Spleen (tissue), 11 donors: ENCODE results near the gene ATXN7. TPM values are rescaled to one million over a fixed set of nuclear protein-coding genes. Genes with fewer than 3 reads are reported as not detected.

Experiments used
- DNase-seq: peaks from one replicate; pipeline ENCODE4 v3.0.0-alpha.2; 2020
- H3K27ac ChIP-seq, 8 donors: fragments of 200-600 bp; sonication (generic) in 7 of 8; 1 replicate in 4 of 8; 2 replicates in 4 of 8; pipeline versions ENCODE4 v1.5.0 to v1.8.0; 2016 to 2021; ENCODE audit warnings: inconsistent platforms in 4 of 8, mild to moderate bottlenecking in 4 of 8, moderate library complexity in 1 of 8
- H3K27me3 ChIP-seq, 7 donors: fragments of 200-600 bp; sonication (generic) in 6 of 7; replicated peaks in 1 of 7; 1 replicate in 4 of 7; 2 replicates in 3 of 7; pipeline versions ENCODE4 v1.5.0 to v1.8.0; 2016 to 2021; ENCODE audit warnings: inconsistent platforms in 3 of 7, mild to moderate bottlenecking in 1 of 7
- H3K36me3 ChIP-seq, 6 donors: fragments of 200-600 bp; sonication (generic) in 5 of 6; 1 replicate in 4 of 6; 2 replicates in 2 of 6; pipeline versions ENCODE4 v1.5.0 to v1.8.0; 2016 to 2021; ENCODE audit warnings: inconsistent platforms in 2 of 6
- H3K4me1 ChIP-seq, 6 donors: fragments of 200-600 bp; sonication (generic) in 5 of 6; 1 replicate in 3 of 6; 2 replicates in 3 of 6; pipeline versions ENCODE4 v1.5.0 to v1.8.0; 2016 to 2021; ENCODE audit warnings: inconsistent platforms in 3 of 6
- H3K4me3 ChIP-seq, 8 donors: fragments of 200-600 bp; sonication (generic) in 7 of 8; 1 replicate in 4 of 8; 2 replicates in 4 of 8; pipeline versions ENCODE4 v1.5.0 to v1.8.0; 2016 to 2021; ENCODE audit warnings: inconsistent platforms in 4 of 8, mild to moderate bottlenecking in 4 of 8, moderate library complexity in 2 of 8
- H3K9me3 ChIP-seq, 8 donors: fragments of 200-600 bp; sonication (generic) in 7 of 8; 1 replicate in 4 of 8; 2 replicates in 4 of 8; pipeline versions ENCODE4 v1.5.0 to v1.8.0; 2016 to 2021; ENCODE audit warnings: inconsistent platforms in 4 of 8
- POLR2A ChIP-seq, 3 donors: fragments of 450-650 bp; IDR thresholded peaks; one replicate each; pipeline ENCODE4 v1.5.1; 2017; ENCODE audit warnings: antibody characterized with exemption in 3 of 3, mild to moderate bottlenecking in 1 of 3
- POLR2AphosphoS5 ChIP-seq, 3 donors: sonication (generic); formaldehyde crosslinking; IDR thresholded peaks; one replicate each; pipeline ENCODE4 v1.5.1; 2017; ENCODE audit warnings: antibody characterized with exemption in 3 of 3
- WGBS, 5 donors: extraction: QIAGEN DNeasy Blood & Tissue Kit in 3 of 5; methylation state at CpG; one replicate each; pipeline versions ENCODE4 v1.1.5 to v1.1.7; 2013 to 2018; 5-methylcytosine and 5-hydroxymethylcytosine counted together
- intact Hi-C: fragments of 100-400 bp; cut with DNase I; formaldehyde crosslinking; loops from one replicate; pipeline ENCODE4 v1.15.0; 2023; ENCODE audit warnings: low total_unique reads
- polyA plus RNA-seq, 3 donors: library from polyadenylated mRNA; stranded (reverse); fragments of 200-250 nt; gene quantifications; one replicate each; pipeline ENCODE4 v1.2.1, GENCODE V29; 2013
- total RNA-seq, 7 donors: library from RNA; depleted of rRNA in 3 of 7; stranded (reverse); fragments of >200 nt in 3 of 7; fragmentation: NEBNext Ultra II Directional in 4 of 7; extraction: Animal tissue kit (Norgen Biotek cat#: 25700) in 4 of 7; gene quantifications; one replicate each; pipeline versions ENCODE4 v1.1.0 to v1.2.1, GENCODE V29; 2016 to 2021
- TF ChIP-seq, protein P1 (sequence below), 11 experiments: fragments of 200-600 bp in 7 of 11; fragments of 450-650 bp in 4 of 11; sonication (generic) in 4 of 11; IDR thresholded peaks in 8 of 11; conservative IDR thresholded peaks in 3 of 11; 1 replicate in 7 of 11; 2 replicates in 4 of 11; pipeline versions ENCODE4 v1.4.0 to v1.8.0; 2016 to 2021; ENCODE audit warnings: antibody characterized with exemption in 11 of 11, inconsistent platforms in 4 of 11, mild to moderate bottlenecking in 1 of 11
- donor health status: healthy with polysubstance abuse.
- donor health status: DM: no; HTN: no; CAD: no; lungs with moderate emphysema.
- donor health status: DM: no; HTN: no; CAD: no.
- donor health status: Bipolar disorder and iron deficiency.
- donor health status: healthy.
- donor health status: DM: no; HTN: no; CAD: no.
- donor health status: DM: yes; HTN: yes; CAD: no.

The ATXN7 gene
- total and polyA plus RNA-seq, 10 donors, result 1.9 to 91.8 (median 54.7) TPM

DNA sequence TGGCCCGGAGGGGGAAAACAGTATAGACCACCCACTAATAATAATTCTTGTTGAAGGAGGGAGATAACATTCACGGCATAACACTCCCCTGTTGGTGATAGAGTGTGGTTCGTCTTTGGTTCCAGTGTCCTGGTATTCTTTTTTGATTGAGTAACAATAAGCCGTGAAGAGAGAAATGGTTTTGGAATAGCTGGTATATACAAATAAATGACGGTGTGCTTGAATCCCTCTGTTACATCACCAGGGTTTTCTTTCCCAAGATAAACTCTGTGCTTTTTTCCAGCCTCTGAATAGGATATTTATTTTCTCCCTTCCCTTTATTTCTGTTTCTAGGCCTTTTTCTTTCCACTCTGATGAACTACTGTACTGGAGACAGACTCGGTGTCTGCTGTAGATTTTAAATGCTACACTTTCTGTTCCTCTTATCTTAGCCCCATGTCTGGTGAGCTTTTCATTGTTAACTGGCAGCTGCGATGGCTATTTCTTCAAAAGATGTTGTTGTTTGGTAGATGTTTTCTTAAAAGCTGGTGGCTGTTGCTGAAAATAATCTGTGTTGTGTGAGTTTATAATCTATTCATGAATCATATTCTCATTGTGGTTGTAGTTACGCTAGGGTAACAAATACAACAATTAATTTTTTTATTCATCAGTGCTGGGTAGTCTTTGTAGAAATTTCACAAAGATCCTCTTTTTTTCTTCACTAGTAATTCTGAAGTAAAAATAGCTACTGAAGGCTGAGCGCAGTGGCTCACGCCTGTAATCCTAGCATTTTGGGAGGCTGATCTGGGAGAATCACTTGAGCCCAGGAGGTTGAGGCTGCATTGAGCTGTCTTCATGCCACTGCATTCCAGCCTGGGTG is 64.0 kb downstream of the ATXN7 start:
- no peaks in the 10 kb centered on the region for H3K9me3 ChIP-seq
- 63 to 75% (median 70%) methylated on average over 10 of the region's 10 CpGs for WGBS, 5 donors
- peaks cover 19 to 99% (median 56%) of the 10 kb centered on the region in 6 donors for H3K4me1 ChIP-seq
- H3K4me3 ChIP-seq, result no peak overlapping the region
- intact Hi-C loops, result no loop called here
- peak overlapping the region in 7 of 8 donors; percentile 6 to 69 (median 54) for H3K27ac ChIP-seq
- no peaks in the 10 kb centered on the region for H3K27me3 ChIP-seq
- H3K36me3 ChIP-seq, result peaks cover 0 to 64% (median 12%) of the 10 kb centered on the region in 6 donors
- DNase-seq, result no peak
- TF ChIP-seq POLR2AphosphoS5 (IDR thresholded peaks at IDR 0.05) (no peak), POLR2A (IDR thresholded peaks at IDR 0.05) (no peak)
- TF ChIP-seq, protein P1, sequence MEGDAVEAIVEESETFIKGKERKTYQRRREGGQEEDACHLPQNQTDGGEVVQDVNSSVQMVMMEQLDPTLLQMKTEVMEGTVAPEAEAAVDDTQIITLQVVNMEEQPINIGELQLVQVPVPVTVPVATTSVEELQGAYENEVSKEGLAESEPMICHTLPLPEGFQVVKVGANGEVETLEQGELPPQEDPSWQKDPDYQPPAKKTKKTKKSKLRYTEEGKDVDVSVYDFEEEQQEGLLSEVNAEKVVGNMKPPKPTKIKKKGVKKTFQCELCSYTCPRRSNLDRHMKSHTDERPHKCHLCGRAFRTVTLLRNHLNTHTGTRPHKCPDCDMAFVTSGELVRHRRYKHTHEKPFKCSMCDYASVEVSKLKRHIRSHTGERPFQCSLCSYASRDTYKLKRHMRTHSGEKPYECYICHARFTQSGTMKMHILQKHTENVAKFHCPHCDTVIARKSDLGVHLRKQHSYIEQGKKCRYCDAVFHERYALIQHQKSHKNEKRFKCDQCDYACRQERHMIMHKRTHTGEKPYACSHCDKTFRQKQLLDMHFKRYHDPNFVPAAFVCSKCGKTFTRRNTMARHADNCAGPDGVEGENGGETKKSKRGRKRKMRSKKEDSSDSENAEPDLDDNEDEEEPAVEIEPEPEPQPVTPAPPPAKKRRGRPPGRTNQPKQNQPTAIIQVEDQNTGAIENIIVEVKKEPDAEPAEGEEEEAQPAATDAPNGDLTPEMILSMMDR (IDR thresholded peaks at IDR 0.05 in 8 of 11, conservative IDR thresholded peaks at IDR 0.05 in 3 of 11), result no peak

DNA sequence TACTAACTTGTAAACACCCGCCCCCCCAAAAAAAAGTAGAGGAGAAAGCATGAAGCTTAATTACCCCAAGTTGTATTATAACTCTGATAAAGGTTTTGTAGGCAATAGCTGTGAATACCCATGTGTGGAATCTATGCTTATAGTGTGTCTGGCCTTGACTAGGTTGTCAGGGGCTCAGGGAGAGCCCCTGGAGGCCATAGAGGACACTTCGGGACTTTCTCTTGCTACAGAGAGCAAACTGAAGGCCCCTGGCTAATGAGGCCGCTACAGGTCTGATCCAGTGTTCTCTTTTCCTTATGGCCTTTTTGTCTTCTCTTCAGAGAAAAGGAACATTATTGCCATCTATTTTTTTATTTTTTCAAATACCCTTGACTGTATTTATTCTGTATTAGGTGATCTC is 67.6 kb downstream of the ATXN7 start:
- intact Hi-C loops, result no loop called here
- Histone ChIP-seq H3K27me3 (no peaks in the 10 kb centered on the region), H3K27ac (peak overlapping the region in 2 of 8 donors; percentile 7 to 37), H3K9me3 (no peaks in the 10 kb centered on the region), H3K4me1 (peaks cover 46 to 100% (median 67%) of the 10 kb centered on the region in 6 donors), H3K36me3 (peaks cover 0 to 33% (median 5%) of the 10 kb centered on the region in 6 donors), H3K4me3 (no peak overlapping the region)
- DNase-seq, result no peak
- TF ChIP-seq, protein P1 (IDR thresholded peaks at IDR 0.05 in 8 of 11, conservative IDR thresholded peaks at IDR 0.05 in 3 of 11), result no peak
- TF ChIP-seq POLR2AphosphoS5 (IDR thresholded peaks at IDR 0.05) (no peak), POLR2A (IDR thresholded peaks at IDR 0.05) (no peak)
- 82 to 88% (median 86%) methylated on average over 3 of the region's 3 CpGs for WGBS, 5 donors

DNA sequence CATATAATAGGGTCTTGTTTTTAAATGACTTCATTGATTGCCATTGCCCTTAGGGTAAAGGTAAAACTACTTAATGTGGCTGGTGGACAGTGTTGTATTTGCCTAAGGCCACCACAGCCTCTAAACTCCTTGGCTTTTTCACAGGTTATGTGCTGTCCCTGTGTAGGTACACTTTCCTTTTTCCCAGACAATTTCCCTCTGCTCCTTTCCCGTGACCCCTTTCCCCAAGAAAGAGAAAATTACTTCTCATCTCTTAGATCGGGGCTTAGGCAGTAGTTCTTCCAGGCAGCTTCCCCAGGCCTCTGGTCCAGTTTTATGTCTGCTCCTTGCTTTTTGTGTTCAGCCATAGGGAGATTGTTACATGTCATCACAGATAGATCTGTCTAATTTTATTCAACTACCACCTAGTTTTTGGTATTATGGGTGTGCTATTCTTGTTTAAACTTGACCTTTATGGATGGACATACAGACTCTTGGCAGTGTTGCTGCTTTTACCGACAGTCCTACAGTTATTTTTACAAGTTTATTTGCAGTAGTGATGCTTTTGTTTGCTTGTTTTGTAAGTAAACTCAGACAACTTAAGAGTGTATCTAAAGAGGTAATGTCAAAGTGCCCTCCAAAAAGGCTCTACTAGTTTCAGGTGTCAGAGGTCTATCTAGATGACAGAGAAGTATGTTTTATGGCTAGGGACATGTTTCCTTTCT is 69.0 kb downstream of the ATXN7 start:
- Histone ChIP-seq H3K36me3 (peaks cover 0 to 22% (median 0%) of the 10 kb centered on the region in 6 donors), H3K27me3 (no peaks in the 10 kb centered on the region), H3K4me3 (peak overlapping the region in 1 of 8 donors; percentile 29), H3K9me3 (no peaks in the 10 kb centered on the region), H3K27ac (peak overlapping the region; percentile 3 to 88 (median 76)), H3K4me1 (peaks cover 40 to 100% (median 67%) of the 10 kb centered on the region in 6 donors)
- no peak for DNase-seq
- TF ChIP-seq, protein P1 (IDR thresholded peaks at IDR 0.05 in 8 of 11, conservative IDR thresholded peaks at IDR 0.05 in 3 of 11), result no peak
- no peak for TF ChIP-seq POLR2A (IDR thresholded peaks at IDR 0.05)
- intact Hi-C loops, result no loop called here
- 76 to 80% (median 78%) methylated on average over 3 of the region's 3 CpGs for WGBS, 5 donors

DNA sequence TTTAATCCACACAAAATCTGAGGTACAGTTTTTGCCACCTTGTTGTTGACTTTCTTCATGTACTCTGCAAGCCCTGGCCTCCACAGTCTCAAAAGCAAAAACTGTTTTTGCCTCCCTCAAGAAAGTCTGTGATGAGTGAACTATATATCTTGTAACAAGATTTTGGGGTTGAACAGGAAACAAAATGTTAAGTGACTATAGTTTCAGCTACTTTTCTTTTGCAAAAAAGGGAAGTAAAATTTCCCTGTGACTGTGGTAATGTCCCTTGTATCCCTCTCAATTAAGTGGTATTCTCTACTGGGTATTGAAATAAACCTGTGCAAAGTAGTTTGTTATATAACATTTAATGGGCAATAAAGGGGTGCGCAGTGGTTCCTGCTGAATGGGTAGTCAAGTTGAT is 69.8 kb downstream of the ATXN7 start:
- H3K27ac ChIP-seq, result peak overlapping the region; percentile 3 to 88 (median 76)
- intact Hi-C loops, result no loop called here
- no peaks in the 10 kb centered on the region for H3K9me3 ChIP-seq
- TF ChIP-seq, protein P1 (IDR thresholded peaks at IDR 0.05 in 8 of 11, conservative IDR thresholded peaks at IDR 0.05 in 3 of 11), result no peak
- TF ChIP-seq POLR2A (IDR thresholded peaks at IDR 0.05) (no peak), POLR2AphosphoS5 (IDR thresholded peaks at IDR 0.05) (no peak)
- peaks cover 40 to 100% (median 67%) of the 10 kb centered on the region in 6 donors for H3K4me1 ChIP-seq
- WGBS, 5 donors, result 82 to 91% (median 86%) methylated on average over 1 of the region's 1 CpG
- H3K27me3 ChIP-seq, result no peaks in the 10 kb centered on the region
- DNase-seq, result no peak
- H3K36me3 ChIP-seq, result peaks cover 0 to 22% (median 0%) of the 10 kb centered on the region in 6 donors
- peak overlapping the region in 1 of 8 donors; percentile 29 for H3K4me3 ChIP-seq
